IgD-negative memory B cell (primary cell): ENCODE measurements around the gene PGM2. TPM values are rescaled to one million over a fixed set of nuclear protein-coding genes. Genes with fewer than 3 reads are reported as not detected.
"Not testable (repeated sequence)": the region's sequence is repeated elsewhere in the genome, so short reads cannot be mapped to it uniquely, and the experiment has no call there.

Source experiments
- H3K27ac Mint-ChIP-seq, 3 donors: one replicate each; pipeline ENCODE4 v1.8.0; 2020 to 2022; ENCODE audit warnings: mild to moderate bottlenecking in 3 of 3, mixed read lengths in 3 of 3, moderate library complexity in 1 of 3
- H3K27me3 Mint-ChIP-seq: one replicate; pipeline ENCODE4 v1.8.0; 2021; ENCODE audit warnings: mixed read lengths
- H3K36me3 Mint-ChIP-seq: one replicate; pipeline ENCODE4 v1.8.0; 2020; ENCODE audit warnings: mild to moderate bottlenecking, mixed read lengths
- H3K4me1 Mint-ChIP-seq, 3 donors: one replicate each; pipeline ENCODE4 v1.8.0; 2020 to 2022; ENCODE audit warnings: mixed read lengths in 3 of 3, mild to moderate bottlenecking in 1 of 3
- H3K4me3 Mint-ChIP-seq, 4 donors: one replicate each; pipeline ENCODE4 v1.8.0; 2020 to 2022; ENCODE audit warnings: mild to moderate bottlenecking in 4 of 4, mixed read lengths in 4 of 4, moderate library complexity in 3 of 4
- H3K9me3 Mint-ChIP-seq, 3 donors: one replicate each; pipeline ENCODE4 v1.8.0; 2020 to 2021; ENCODE audit warnings: mixed read lengths in 3 of 3, mild to moderate bottlenecking in 1 of 3
- polyA plus RNA-seq: library from polyadenylated mRNA; unstranded; fragments of 300-500 nt; fragmentation: Illumina TruSeq; gene quantifications from one replicate; pipeline ENCODE4 v1.2.3, GENCODE V29; 2021

Gene PGM2
- polyA plus RNA-seq = 19.8 TPM

GRCh38 chr4:37826295-37827029, at the start of gene PGM2:
TSS of gene PGM2 (plus strand) at chr4:37826686. CDS start at chr4:37826733, 47 bp downstream.
- no peaks in the 10 kb centered on the region for H3K27me3 Mint-ChIP-seq
- peak within 1 kb of the TSS; percentile 99 to 100 (median 100) for H3K4me3 Mint-ChIP-seq
- peaks cover 9% of the 10 kb centered on the region for H3K36me3 Mint-ChIP-seq
- peaks cover 16 to 26% (median 24%) of the 10 kb centered on the region in 3 donors for H3K4me1 Mint-ChIP-seq
- no peaks in the 10 kb centered on the region for H3K9me3 Mint-ChIP-seq
- H3K27ac Mint-ChIP-seq = peak within 1 kb of the TSS; percentile 85 to 97 (median 85)

- Mint-ChIP-seq H3K27me3 (peaks cover 12% of the 10 kb centered on the region), H3K4me3 (no peak overlapping the region), H3K4me1 (peaks cover 5 to 11% (median 10%) of the 10 kb centered on the region in 3 donors), H3K27ac (peak overlapping the region in 1 of 3 donors; percentile 15), H3K36me3 (no peaks in the 10 kb centered on the region), H3K9me3 (peaks cover 3 to 4% (median 3%) of the 10 kb centered on the region in 3 donors)
Measured at GRCh38 chr4:37779896-37780295, 46.6 kb upstream of the PGM2 start.

- H3K9me3 Mint-ChIP-seq = peaks cover 3 to 4% (median 3%) of the 10 kb centered on the region in 3 donors
- H3K4me3 Mint-ChIP-seq = peak overlapping the region in 1 of 4 donors; percentile 9
Measured at GRCh38 chr4:37780444-37781130, 45.9 kb upstream of the PGM2 start.

GRCh38 chr4:37781131-37781455, 45.4 kb upstream of the PGM2 start:
- H3K4me1 Mint-ChIP-seq = peaks cover 5 to 11% (median 10%) of the 10 kb centered on the region in 3 donors
- no peak overlapping the region for H3K27ac Mint-ChIP-seq
- H3K36me3 Mint-ChIP-seq = no peaks in the 10 kb centered on the region
- peaks cover 3 to 4% (median 3%) of the 10 kb centered on the region in 3 donors for H3K9me3 Mint-ChIP-seq
- H3K27me3 Mint-ChIP-seq = peaks cover 11% of the 10 kb centered on the region
- no peak overlapping the region for H3K4me3 Mint-ChIP-seq

More at GRCh38 chr4:37780444-37781130, 45.9 kb upstream of the PGM2 start:
- no peaks in the 10 kb centered on the region for H3K36me3 Mint-ChIP-seq
- no peak overlapping the region for H3K27ac Mint-ChIP-seq
- peaks cover 11% of the 10 kb centered on the region for H3K27me3 Mint-ChIP-seq
- peaks cover 5 to 11% (median 10%) of the 10 kb centered on the region in 3 donors for H3K4me1 Mint-ChIP-seq

- H3K9me3 Mint-ChIP-seq = peaks cover 4 to 15% (median 7%) of the 10 kb centered on the region in 3 donors
- peaks cover 19% of the 10 kb centered on the region for H3K27me3 Mint-ChIP-seq
- not testable (repeated sequence) for H3K4me3 Mint-ChIP-seq, H3K27ac Mint-ChIP-seq, H3K36me3 Mint-ChIP-seq, H3K4me1 Mint-ChIP-seq
Measured at GRCh38 chr4:37786267-37786666, 40.2 kb upstream of the PGM2 start.

- Mint-ChIP-seq H3K27me3 (peaks cover 19% of the 10 kb centered on the region), H3K9me3 (peaks cover 4 to 16% (median 5%) of the 10 kb centered on the region in 3 donors)
- H3K4me3 Mint-ChIP-seq, H3K36me3 Mint-ChIP-seq, H3K27ac Mint-ChIP-seq, H3K4me1 Mint-ChIP-seq: not testable (repeated sequence)
Measured at GRCh38 chr4:37787883-37788460, 38.5 kb upstream of the PGM2 start.

- Mint-ChIP-seq H3K4me3 (no peak overlapping the region), H3K36me3 (no peaks in the 10 kb centered on the region), H3K9me3 (peaks cover 4 to 16% (median 5%) of the 10 kb centered on the region in 3 donors), H3K27ac (no peak overlapping the region), H3K4me1 (no peaks in the 10 kb centered on the region), H3K27me3 (peaks cover 14% of the 10 kb centered on the region)
Measured at GRCh38 chr4:37788819-37789218, 37.7 kb upstream of the PGM2 start.

GRCh38 chr4:37792241-37792640, 34.2 kb upstream of the PGM2 start:
- peaks cover 0 to 11% (median 3%) of the 10 kb centered on the region in 3 donors for H3K9me3 Mint-ChIP-seq
- H3K4me3 Mint-ChIP-seq = no peak overlapping the region
- H3K27me3 Mint-ChIP-seq = peaks cover 8% of the 10 kb centered on the region
- no peaks in the 10 kb centered on the region for H3K36me3 Mint-ChIP-seq
- H3K4me1 Mint-ChIP-seq = no peaks in the 10 kb centered on the region
- no peak overlapping the region for H3K27ac Mint-ChIP-seq

- H3K4me1 Mint-ChIP-seq = no peaks in the 10 kb centered on the region
- peaks cover 2 to 11% (median 3%) of the 10 kb centered on the region in 3 donors for H3K9me3 Mint-ChIP-seq
- H3K36me3 Mint-ChIP-seq = no peaks in the 10 kb centered on the region
- peaks cover 8% of the 10 kb centered on the region for H3K27me3 Mint-ChIP-seq
- no peak overlapping the region for H3K4me3 Mint-ChIP-seq
- H3K27ac Mint-ChIP-seq = no peak overlapping the region
Measured at GRCh38 chr4:37793562-37793961, 32.9 kb upstream of the PGM2 start.

- H3K4me3 Mint-ChIP-seq = no peak overlapping the region
- peaks cover 6% of the 10 kb centered on the region for H3K27me3 Mint-ChIP-seq
- no peak overlapping the region for H3K27ac Mint-ChIP-seq
- peaks cover 3 to 11% (median 4%) of the 10 kb centered on the region in 3 donors for H3K9me3 Mint-ChIP-seq
- no peaks in the 10 kb centered on the region for H3K4me1 Mint-ChIP-seq
- H3K36me3 Mint-ChIP-seq = no peaks in the 10 kb centered on the region
Measured at GRCh38 chr4:37794056-37794455, 32.4 kb upstream of the PGM2 start.

GRCh38 chr4:37795581-37796195, 30.8 kb upstream of the PGM2 start:
- Mint-ChIP-seq H3K27me3 (peaks cover 2% of the 10 kb centered on the region), H3K9me3 (peaks cover 2 to 10% (median 4%) of the 10 kb centered on the region in 3 donors), H3K27ac (no peak overlapping the region), H3K4me1 (no peaks in the 10 kb centered on the region), H3K36me3 (no peaks in the 10 kb centered on the region), H3K4me3 (no peak overlapping the region)

- Mint-ChIP-seq H3K27ac (no peak overlapping the region), H3K4me1 (no peaks in the 10 kb centered on the region), H3K36me3 (no peaks in the 10 kb centered on the region), H3K4me3 (no peak overlapping the region), H3K9me3 (peaks cover 0 to 4% (median 0%) of the 10 kb centered on the region in 3 donors), H3K27me3 (peaks cover 2% of the 10 kb centered on the region)
Measured at GRCh38 chr4:37797374-37797773, 29.1 kb upstream of the PGM2 start.

GRCh38 chr4:37797923-37798322, 28.6 kb upstream of the PGM2 start:
- no peak overlapping the region for H3K27ac Mint-ChIP-seq
- H3K36me3 Mint-ChIP-seq = no peaks in the 10 kb centered on the region
- H3K9me3 Mint-ChIP-seq = peaks cover 0 to 4% (median 0%) of the 10 kb centered on the region in 3 donors
- H3K4me3 Mint-ChIP-seq = no peak overlapping the region
- no peaks in the 10 kb centered on the region for H3K4me1 Mint-ChIP-seq
- peaks cover 2% of the 10 kb centered on the region for H3K27me3 Mint-ChIP-seq

GRCh38 chr4:37798616-37799015, 27.9 kb upstream of the PGM2 start:
- H3K27ac Mint-ChIP-seq = no peak overlapping the region
- H3K36me3 Mint-ChIP-seq = no peaks in the 10 kb centered on the region

More at GRCh38 chr4:37798616-37799015, 27.9 kb upstream of the PGM2 start:
- H3K9me3 Mint-ChIP-seq = peaks cover 0 to 4% (median 0%) of the 10 kb centered on the region in 3 donors
- no peak overlapping the region for H3K4me3 Mint-ChIP-seq
- H3K27me3 Mint-ChIP-seq = peaks cover 2% of the 10 kb centered on the region
- no peaks in the 10 kb centered on the region for H3K4me1 Mint-ChIP-seq
